T-cell (primary cell): ENCODE data around the gene DHRS1. TPM values are rescaled to one million over a fixed set of nuclear protein-coding genes. Genes with fewer than 3 reads are reported as not detected.

ENCODE experiments used
- ATAC-seq, 4 experiments: fragments of 200-7000 bp in 3 of 4; fragments of 150-1000 bp in 1 of 4; cut with Tn5 transposase; replicated peaks in 1 of 4; 1 replicate in 3 of 4; 2 replicates in 1 of 4; pipeline ENCODE4 v1.10.0; 2021; ENCODE audit warnings: moderate library complexity in 3 of 4, mild to moderate bottlenecking in 2 of 4, moderate number of reproducible peaks in 1 of 4
- CTCF ChIA-PET, 2 donors: fragments of 300-600 bp; sonication (Branson Sonifier 250); formaldehyde crosslinking; loops; one replicate each; lab custom pipeline; 2022; ENCODE audit warnings: antibody characterized with exemption in 2 of 2; lab: Charles Lee
- POLR2A ChIA-PET, 2 donors: fragments of 300-600 bp; sonication (Branson Sonifier 250); formaldehyde crosslinking; loops; one replicate each; lab custom pipeline; 2022; ENCODE audit warnings: antibody characterized with exemption in 2 of 2; lab: Charles Lee
- DNase-seq, 35 experiments: peaks; one replicate each; pipeline versions ENCODE4 v3.0.0 to v3.0.0-alpha.2; 2013 to 2023
- H3K27ac ChIP-seq: one replicate; pipeline ENCODE4 v1.5.1; 2013; ENCODE audit warnings: low read length
- H3K27me3 ChIP-seq, 2 experiments: replicated peaks in 1 of 2; 1 replicate in 1 of 2; 2 replicates in 1 of 2; pipeline versions ENCODE4 v1.6.1 to v1.7.0; 2013; ENCODE audit warnings: low read length in 1 of 2, mixed read lengths in 1 of 2; ENCODE audit not compliant: control insufficient read depth in 2 of 2, insufficient read depth in 2 of 2; ENCODE audit errors: extremely low read depth in 1 of 2
- H3K36me3 ChIP-seq, 2 donors: 1 replicate in 1 of 2; 2 replicates in 1 of 2; pipeline versions ENCODE4 v1.6.1 to v1.7.0; 2013; ENCODE audit warnings: low read length in 1 of 2; ENCODE audit not compliant: control insufficient read depth in 2 of 2, insufficient read depth in 1 of 2; ENCODE audit errors: extremely low read depth in 1 of 2
- H3K4me1 ChIP-seq, 2 experiments: 1 replicate in 1 of 2; 2 replicates in 1 of 2; pipeline versions ENCODE4 v1.6.1 to v1.7.0; 2013; ENCODE audit warnings: low read length in 2 of 2, mixed read lengths in 1 of 2; ENCODE audit not compliant: insufficient read depth in 2 of 2, control insufficient read depth in 1 of 2; ENCODE audit errors: extremely low read depth in 1 of 2
- H3K4me3 ChIP-seq, 2 donors: 1 replicate in 1 of 2; 2 replicates in 1 of 2; pipeline versions ENCODE4 v1.5.1 to v1.7.0; 2013; ENCODE audit warnings: mild to moderate bottlenecking in 2 of 2, low read length in 1 of 2, moderate library complexity in 1 of 2; ENCODE audit not compliant: control insufficient read depth in 1 of 2; ENCODE audit errors: extremely low read depth in 1 of 2
- H3K9me3 ChIP-seq: 2 replicates; pipeline ENCODE4 v1.7.0; 2013
- H3K27ac Mint-ChIP-seq, 2 donors: one replicate each; pipeline ENCODE4 v1.8.0; 2020 to 2021; ENCODE audit warnings: mild to moderate bottlenecking in 2 of 2, mixed read lengths in 2 of 2
- H3K27me3 Mint-ChIP-seq, 2 donors: one replicate each; pipeline ENCODE4 v1.8.0; 2021 to 2022; ENCODE audit warnings: mixed read lengths in 2 of 2
- H3K36me3 Mint-ChIP-seq: one replicate; pipeline ENCODE4 v1.8.0; 2021; ENCODE audit warnings: mixed read lengths
- H3K4me1 Mint-ChIP-seq, 3 donors: one replicate each; pipeline ENCODE4 v1.8.0; 2020 to 2022; ENCODE audit warnings: mixed read lengths in 3 of 3, mild to moderate bottlenecking in 1 of 3
- H3K4me3 Mint-ChIP-seq, 3 donors: one replicate each; pipeline ENCODE4 v1.8.0; 2020 to 2022; ENCODE audit warnings: mild to moderate bottlenecking in 3 of 3, mixed read lengths in 3 of 3, moderate library complexity in 3 of 3
- H3K9me3 Mint-ChIP-seq, 3 donors: one replicate each; pipeline ENCODE4 v1.8.0; 2020 to 2022; ENCODE audit warnings: mixed read lengths in 3 of 3
- WGBS: methylation state at CpG from one replicate; pipeline ENCODE4 v1.1.5; 2013; ENCODE audit warnings: missing lambda C conversion rate; ENCODE audit not compliant: insufficient coverage; 5-methylcytosine and 5-hydroxymethylcytosine counted together
- total RNA-seq, 35 experiments: library from RNA in 6 of 35; stranded (reverse) in 6 of 35; fragments of 120-200 nt in 1 of 35; gene quantifications; one replicate each; pipeline versions ENCODE4 v1.2.1 to v1.2.4 and lab custom pipeline; 2013 to 2026

Gene DHRS1
- total RNA-seq, 5 donors from 2014 or later (not counting 1 experiment from before 2014, with no cell fraction given), result 34.2 to 47.6 (median 39.1) TPM

DNA sequence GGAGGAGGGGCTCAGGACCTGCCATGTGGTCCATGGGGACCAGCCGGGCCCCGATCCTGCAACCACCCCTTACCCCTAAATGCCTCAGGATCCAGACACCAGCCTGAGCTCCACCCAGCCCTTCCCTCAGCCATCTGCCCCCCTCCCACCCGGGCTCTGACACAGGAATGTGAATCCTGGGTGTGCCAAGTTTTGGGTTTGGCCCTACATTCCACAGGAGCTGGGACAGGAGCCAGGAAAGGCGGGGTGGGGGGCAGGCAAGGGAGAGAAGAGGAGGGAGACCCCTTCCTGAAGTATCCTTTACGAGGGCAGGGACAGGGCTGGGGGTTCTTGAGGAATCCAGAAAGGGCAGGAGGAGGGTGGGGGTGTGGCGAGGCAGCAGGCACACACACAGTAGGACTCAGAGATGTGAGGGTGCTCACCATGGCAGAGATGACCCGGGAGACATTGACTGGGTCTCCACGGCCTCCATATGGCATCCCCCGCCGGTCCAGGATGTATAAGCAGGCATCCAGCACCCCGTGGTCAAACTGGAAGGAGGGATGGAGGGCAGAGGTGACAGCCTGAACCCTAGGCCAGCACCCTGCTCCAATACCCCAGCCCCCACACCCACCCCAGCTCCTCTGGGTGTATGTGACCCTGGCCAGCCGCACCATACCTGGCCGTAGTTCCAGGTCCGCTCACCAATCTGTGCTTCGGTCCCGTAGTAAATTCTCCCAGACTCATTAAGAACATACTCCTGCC, 40.1 kb downstream of the DHRS1 start:
- 83% methylated on average over 4 of the region's 16 CpGs for WGBS
- Histone ChIP-seq H3K27me3 (no peaks in the 10 kb centered on the region), H3K4me3 (no peak overlapping the region), H3K36me3 (peaks cover 10 to 34% of the 10 kb centered on the region in 2 donors), H3K9me3 (no peaks in the 10 kb centered on the region), H3K4me1 (no peaks in the 10 kb centered on the region), H3K27ac (no peak overlapping the region)
- H3K9me3 Mint-ChIP-seq, result no peaks in the 10 kb centered on the region
- H3K27me3 Mint-ChIP-seq, result no peaks in the 10 kb centered on the region
- ChIA-PET POLR2A (no interaction called here), CTCF (interaction anchor here in 1 of 2 donors (1.1 kb wide), 1 partner anchor 13 kb away, joined by 7 read pairs; no protein-coding TSS in a partner anchor)
- H3K4me3 Mint-ChIP-seq, result no peak overlapping the region
- no peaks in the 10 kb centered on the region for H3K4me1 Mint-ChIP-seq
- ATAC-seq, result no peak
- peaks cover 28% of the 10 kb centered on the region for H3K36me3 Mint-ChIP-seq
- DNase-seq, result no peak
- H3K27ac Mint-ChIP-seq, result no peak overlapping the region

DNA sequence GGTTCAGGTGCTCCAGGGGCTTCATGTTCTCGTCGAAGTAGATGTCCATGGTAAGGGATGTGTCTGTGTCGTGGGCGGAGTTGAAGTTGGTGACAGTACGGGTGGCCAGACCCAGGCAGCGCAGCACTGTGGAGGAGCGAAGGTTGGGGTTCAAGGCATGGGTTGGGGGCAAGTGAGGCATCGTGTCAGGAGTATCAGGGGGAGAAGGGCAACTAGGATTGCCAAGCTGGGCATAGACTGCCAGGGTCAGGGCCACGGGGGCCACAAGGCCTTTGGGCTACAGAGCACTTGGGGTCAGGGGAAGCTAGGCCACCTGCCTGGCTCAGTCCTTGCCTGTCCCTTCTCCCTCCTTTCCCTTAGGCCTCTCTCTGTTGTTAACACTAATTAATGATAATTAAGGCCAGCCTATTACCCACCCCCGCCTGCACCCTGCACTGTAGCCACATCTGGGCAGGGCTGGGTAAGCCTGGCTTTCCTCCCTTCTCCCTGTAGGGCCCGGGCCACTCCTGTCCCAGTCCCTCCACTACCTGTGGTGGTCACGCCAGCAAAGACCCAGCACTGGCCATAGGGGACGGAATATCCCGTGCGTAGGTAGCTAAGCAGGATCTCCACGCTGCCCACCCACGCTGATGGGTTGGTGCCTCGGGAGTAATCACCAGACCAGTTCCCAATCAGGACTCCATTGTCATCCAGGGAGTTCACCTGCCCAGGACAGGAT, 40.9 kb downstream of the DHRS1 start:
- Histone ChIP-seq H3K27ac (no peak overlapping the region), H3K36me3 (peaks cover 17 to 33% of the 10 kb centered on the region in 2 donors), H3K4me1 (no peaks in the 10 kb centered on the region), H3K27me3 (no peaks in the 10 kb centered on the region), H3K4me3 (no peak overlapping the region), H3K9me3 (no peaks in the 10 kb centered on the region)
- Mint-ChIP-seq H3K27me3 (no peaks in the 10 kb centered on the region), H3K36me3 (peaks cover 32% of the 10 kb centered on the region), H3K9me3 (no peaks in the 10 kb centered on the region), H3K4me1 (no peaks in the 10 kb centered on the region), H3K4me3 (no peak overlapping the region), H3K27ac (no peak overlapping the region)
- ChIA-PET POLR2A (no interaction called here), CTCF (interaction anchor here in 1 of 2 donors (1.1 kb wide), 1 partner anchor 12 kb away, joined by 7 read pairs; no protein-coding TSS in a partner anchor)
- DNase-seq (no peak), ATAC-seq (no peak)
- 96% methylated on average over 17 of the region's 18 CpGs for WGBS

DNA sequence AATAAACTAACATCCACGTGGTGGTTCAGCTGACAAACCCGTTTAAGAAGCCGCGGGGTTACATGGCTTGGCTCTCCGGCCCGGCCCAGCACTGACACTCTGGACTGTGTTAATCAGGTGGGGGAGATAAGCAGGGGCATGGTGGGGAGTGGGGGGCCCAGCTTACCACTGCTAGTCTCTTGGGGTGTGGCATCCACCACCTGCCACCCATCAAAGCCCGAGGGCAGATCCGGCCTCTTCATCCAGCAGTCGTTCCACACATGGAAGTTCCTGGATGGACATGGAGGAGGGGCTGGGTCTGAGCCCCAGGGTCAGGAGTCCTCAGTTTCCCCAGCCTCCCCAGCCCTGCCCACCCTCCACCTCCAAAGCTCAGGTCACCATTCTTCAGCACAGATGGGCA, 41.5 kb downstream of the DHRS1 start:
- DNase-seq, result no peak
- no peaks in the 10 kb centered on the region for H3K27me3 ChIP-seq
- H3K27ac Mint-ChIP-seq, result no peak overlapping the region
- H3K36me3 Mint-ChIP-seq, result peaks cover 32% of the 10 kb centered on the region
- H3K36me3 ChIP-seq, result peaks cover 17 to 35% of the 10 kb centered on the region in 2 donors
- no peak overlapping the region for H3K27ac ChIP-seq
- H3K4me3 Mint-ChIP-seq, result no peak overlapping the region
- H3K9me3 ChIP-seq, result no peaks in the 10 kb centered on the region
- ChIA-PET POLR2A (interaction anchor here in 1 of 2 donors (0.6 kb wide), 1 partner anchor 25 kb away, joined by 4 read pairs; no protein-coding TSS in a partner anchor), CTCF (no interaction called here)
- no peak for ATAC-seq
- no peaks in the 10 kb centered on the region for H3K4me1 ChIP-seq
- H3K4me1 Mint-ChIP-seq, result no peaks in the 10 kb centered on the region
- 80% methylated on average over 1 of the region's 9 CpGs for WGBS
- H3K4me3 ChIP-seq, result no peak overlapping the region
- H3K9me3 Mint-ChIP-seq, result no peaks in the 10 kb centered on the region
- no peaks in the 10 kb centered on the region for H3K27me3 Mint-ChIP-seq

DNA sequence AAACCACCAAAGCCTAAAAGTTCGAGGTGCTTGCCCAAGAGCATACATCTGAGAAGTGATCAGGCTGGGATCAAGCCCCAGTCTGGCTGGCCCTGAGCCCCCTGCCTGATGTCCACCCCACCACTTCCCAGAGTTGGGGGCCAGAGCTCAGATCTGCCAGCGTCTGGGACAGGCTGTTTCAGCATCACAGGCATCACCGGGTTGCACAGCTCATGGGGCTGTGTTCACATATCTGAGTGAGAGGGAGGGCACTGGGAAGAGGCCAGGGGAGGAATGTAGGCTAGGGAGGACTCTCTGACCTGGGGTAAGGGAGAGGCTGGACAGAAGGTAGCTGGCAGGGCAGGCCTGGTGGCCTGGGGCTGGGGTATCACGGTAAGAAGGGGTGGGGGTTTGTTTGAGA, 42.6 kb downstream of the DHRS1 start:
- ChIA-PET CTCF (no interaction called here), POLR2A (no interaction called here)
- Histone ChIP-seq H3K27ac (no peak overlapping the region), H3K9me3 (no peaks in the 10 kb centered on the region), H3K27me3 (no peaks in the 10 kb centered on the region), H3K4me1 (no peaks in the 10 kb centered on the region), H3K4me3 (no peak overlapping the region), H3K36me3 (peaks cover 12 to 36% of the 10 kb centered on the region in 2 donors)
- no peaks in the 10 kb centered on the region for H3K27me3 Mint-ChIP-seq
- DNase-seq (no peak), ATAC-seq (no peak)
- no peak overlapping the region for H3K4me3 Mint-ChIP-seq
- H3K27ac Mint-ChIP-seq, result no peak overlapping the region
- no peaks in the 10 kb centered on the region for H3K4me1 Mint-ChIP-seq
- no peaks in the 10 kb centered on the region for H3K9me3 Mint-ChIP-seq
- H3K36me3 Mint-ChIP-seq, result peaks cover 28% of the 10 kb centered on the region
- 100% methylated on average over 2 of the region's 4 CpGs for WGBS

DNA sequence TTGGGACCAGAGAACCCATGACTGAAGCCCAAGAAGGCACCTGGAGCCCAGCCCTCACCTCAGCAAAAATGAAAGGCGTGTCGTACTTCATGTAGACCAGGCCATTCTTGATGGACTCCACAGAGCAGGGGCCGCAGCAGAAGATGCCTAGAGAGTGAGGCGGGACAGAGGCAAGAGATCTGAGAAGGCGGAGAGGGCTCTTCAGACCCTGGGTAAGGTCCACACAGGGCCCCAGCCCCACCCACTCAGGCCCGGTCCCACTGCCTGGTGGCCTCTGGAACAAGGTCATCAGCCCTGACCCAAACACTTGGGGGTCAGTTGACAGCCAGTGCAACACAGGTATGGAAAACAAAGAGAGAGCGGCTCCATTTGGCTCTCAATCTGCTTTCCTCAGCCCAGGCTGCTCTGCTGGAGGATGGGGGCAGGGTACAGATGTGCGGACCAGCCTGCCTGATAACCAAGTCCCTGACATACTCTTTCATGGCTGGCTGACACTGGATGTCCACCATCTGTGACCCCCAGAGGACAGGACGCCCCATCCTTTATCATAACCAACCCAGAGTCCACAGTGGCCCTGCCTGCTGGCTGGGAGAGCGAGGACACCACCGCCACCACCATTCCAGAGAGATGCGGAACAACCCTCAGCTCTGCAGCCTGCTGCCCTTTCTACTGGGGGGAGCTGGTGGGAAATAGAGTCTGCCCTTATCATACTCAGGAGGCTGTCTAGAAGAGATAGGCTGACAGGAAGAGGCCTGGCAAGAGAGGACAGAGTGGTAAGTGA, 43.5 kb downstream of the DHRS1 start:
- H3K36me3 Mint-ChIP-seq, result peaks cover 26% of the 10 kb centered on the region
- CTCF ChIA-PET, result no interaction called here
- WGBS, result 96% methylated on average over 7 of the region's 12 CpGs

DNA sequence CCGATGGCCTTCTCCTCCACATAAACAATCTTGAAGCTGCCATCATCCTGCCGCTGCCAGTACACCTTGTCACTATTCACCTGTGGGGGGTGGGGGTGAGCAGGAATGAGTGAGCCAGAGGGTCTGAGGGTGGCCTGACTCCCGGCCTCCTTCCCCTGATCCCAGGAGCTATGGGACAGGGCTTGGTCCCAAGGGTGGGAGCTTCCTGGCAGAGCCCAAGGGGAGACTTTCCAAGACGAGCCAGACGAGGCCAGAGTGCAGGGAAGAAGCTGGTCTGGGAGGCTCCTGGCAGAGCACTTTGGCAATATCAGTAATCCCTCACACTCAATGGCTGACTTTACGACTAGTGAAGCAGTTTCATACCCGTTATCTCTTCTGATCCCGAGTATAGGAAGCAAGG, 44.1 kb downstream of the DHRS1 start:
- Mint-ChIP-seq H3K36me3 (peaks cover 27% of the 10 kb centered on the region), H3K27ac (no peak overlapping the region), H3K4me1 (peaks cover 0 to 8% (median 2%) of the 10 kb centered on the region in 3 donors), H3K27me3 (no peaks in the 10 kb centered on the region), H3K9me3 (no peaks in the 10 kb centered on the region), H3K4me3 (no peak overlapping the region)
- no peak for ATAC-seq
- ChIA-PET CTCF (no interaction called here), POLR2A (interaction anchor here (0.5 kb wide), 2 partner anchors 10 to 44 kb away, joined by 3 read pairs; partner anchors contain the start of genes DHRS1 (in 1 of the 2) and NOP9 (in 1 of the 2))
- H3K27me3 ChIP-seq, result no peaks in the 10 kb centered on the region
- H3K36me3 ChIP-seq, result peaks cover 8 to 36% of the 10 kb centered on the region in 2 donors
- no peak overlapping the region for H3K27ac ChIP-seq
- H3K4me1 ChIP-seq, result no peaks in the 10 kb centered on the region
- no peak for DNase-seq
- no peaks in the 10 kb centered on the region for H3K9me3 ChIP-seq
- 86% methylated on average over 5 of the region's 8 CpGs for WGBS
- H3K4me3 ChIP-seq, result no peak overlapping the region

More for the DNA sequence above, 43.5 kb downstream of the DHRS1 start:
- Histone ChIP-seq H3K27ac (no peak overlapping the region), H3K9me3 (no peaks in the 10 kb centered on the region), H3K27me3 (no peaks in the 10 kb centered on the region), H3K4me1 (no peaks in the 10 kb centered on the region), H3K36me3 (peaks cover 8 to 36% of the 10 kb centered on the region in 2 donors), H3K4me3 (no peak overlapping the region)
- Mint-ChIP-seq H3K9me3 (no peaks in the 10 kb centered on the region), H3K27ac (no peak overlapping the region), H3K4me3 (no peak overlapping the region), H3K4me1 (peaks cover 0 to 2% (median 0%) of the 10 kb centered on the region in 3 donors), H3K27me3 (no peaks in the 10 kb centered on the region)
- DNase-seq (no peak), ATAC-seq (no peak)
- POLR2A ChIA-PET, result interaction anchor here (0.5 kb wide), 2 partner anchors 9 to 44 kb away, joined by 3 read pairs; partner anchors contain the start of genes DHRS1 (in 1 of the 2) and NOP9 (in 1 of the 2)
